Activated CD4-positive, alpha-beta T cell treated with anti-CD3 and anti-CD28 coated beads, Interleukin-2, amount 50 U/mL, for 1 hour (primary cell): ENCODE measurements around the gene MRGPRF.

Source experiments
- DNase-seq: peaks from one replicate; pipeline ENCODE4 v3.0.0-alpha.2; 2020

Gene MRGPRF

DNA sequence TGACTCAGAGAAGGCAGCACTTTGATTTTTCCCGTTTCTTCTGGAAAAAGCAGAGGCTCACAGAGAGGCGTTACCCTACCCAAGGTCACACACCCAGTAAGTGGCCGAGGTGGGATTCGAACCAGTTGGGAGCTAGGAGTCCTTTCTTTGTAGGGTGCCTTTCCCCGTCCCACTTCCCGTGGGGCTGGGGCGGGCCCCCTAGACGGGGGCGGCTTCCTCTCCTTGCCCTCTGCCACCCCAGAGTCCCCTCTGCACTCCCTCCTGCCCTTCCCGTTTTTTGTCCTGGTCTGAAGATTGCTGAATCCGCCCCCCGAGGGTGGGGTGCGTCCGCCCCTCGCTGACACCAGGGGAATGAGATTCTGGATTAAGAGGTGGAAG lies 36.4 kb upstream of the MRGPRF start:
- DNase-seq = peak; percentile 8

- peak; percentile 89 for DNase-seq
Measured at GRCh38 chr11:69048694-69049489, 35.8 kb upstream of the MRGPRF start, which contains the start of gene TPCN2. Gene TPCN2 (plus strand): TSS chr11:69048932. CDS start chr11:69048998, 66 bp downstream.

DNA sequence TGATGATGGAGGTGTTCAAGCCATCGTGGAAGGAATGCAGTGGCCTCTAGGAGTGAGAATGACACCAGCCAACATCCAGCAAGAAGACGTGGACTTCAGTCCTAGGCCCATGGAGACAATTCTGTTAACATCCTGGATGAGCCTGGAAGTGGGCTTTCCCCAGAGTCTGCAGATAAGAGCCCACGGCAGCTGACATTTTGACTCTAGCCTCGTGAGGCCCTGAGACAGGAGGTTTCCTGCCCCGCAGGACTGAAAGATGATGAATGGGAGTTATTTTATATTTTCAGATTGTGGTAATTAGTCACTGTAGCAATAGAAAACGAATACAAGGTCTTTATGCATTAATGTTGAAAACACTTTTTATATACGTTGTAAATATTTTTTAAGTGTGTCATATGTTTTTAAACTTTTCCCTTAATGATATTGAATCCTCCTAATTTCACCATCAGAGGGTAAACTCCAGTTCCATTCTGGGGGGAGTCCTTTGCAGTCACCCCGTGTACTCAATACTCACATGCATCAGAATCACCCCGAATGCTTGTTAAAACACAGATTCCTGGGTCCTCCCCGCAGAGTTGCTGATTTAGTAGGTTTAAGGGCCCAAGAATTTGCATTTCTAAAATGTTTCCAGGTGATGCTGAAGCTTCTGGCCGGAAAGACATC lies 35.1 kb upstream of the MRGPRF start:
- DNase-seq = no peak

- DNase-seq = no peak
Measured at GRCh38 chr11:69044111-69045013, 31.3 kb upstream of the MRGPRF start.

GRCh38 chr11:69041516-69041915 lies 28.5 kb upstream of the MRGPRF start:
- no peak for DNase-seq

GRCh38 chr11:69040581-69041260 lies 27.7 kb upstream of the MRGPRF start:
- DNase-seq = no peak

DNA sequence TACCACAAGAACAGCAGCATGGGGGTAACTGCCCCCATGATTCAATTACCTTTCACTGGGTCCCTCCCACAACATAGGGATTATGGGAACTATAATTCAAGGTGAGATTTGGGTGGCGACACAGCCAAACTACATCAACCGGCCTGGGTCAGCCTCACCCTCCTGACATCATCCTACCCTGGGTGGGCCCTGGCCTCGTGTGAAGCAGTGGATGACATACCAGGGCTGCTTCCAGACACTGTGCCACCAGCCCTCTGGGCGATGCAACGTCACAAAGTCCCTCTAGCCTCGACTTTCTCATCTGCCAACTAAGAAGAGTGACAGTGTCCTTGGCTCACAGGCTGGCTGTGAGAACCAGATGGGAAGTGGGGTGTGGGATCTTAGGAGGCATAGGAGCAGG lies 27.0 kb upstream of the MRGPRF start:
- no peak for DNase-seq

DNA sequence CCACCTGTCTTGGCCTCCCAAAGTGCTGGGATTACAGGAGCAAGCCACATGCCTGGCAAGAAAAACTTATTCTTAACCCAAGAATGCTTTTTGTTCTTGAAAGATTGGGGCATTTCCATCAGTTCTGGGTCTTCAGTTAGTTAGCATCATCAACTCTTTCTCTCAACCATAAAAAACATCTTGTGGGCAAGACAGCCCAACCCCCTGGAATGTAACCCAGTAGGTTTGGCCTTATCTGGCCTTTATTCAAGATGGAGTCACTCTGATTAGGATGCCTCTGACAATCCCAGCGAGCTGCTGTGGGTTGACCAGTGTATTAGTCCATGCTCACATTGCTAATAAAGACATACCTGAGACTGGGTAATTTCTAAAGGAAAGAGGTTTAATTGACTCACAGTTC lies 26.5 kb upstream of the MRGPRF start:
- no peak for DNase-seq

- DNase-seq = no peak
Measured at GRCh38 chr11:69037544-69037943, 24.5 kb upstream of the MRGPRF start.

DNA sequence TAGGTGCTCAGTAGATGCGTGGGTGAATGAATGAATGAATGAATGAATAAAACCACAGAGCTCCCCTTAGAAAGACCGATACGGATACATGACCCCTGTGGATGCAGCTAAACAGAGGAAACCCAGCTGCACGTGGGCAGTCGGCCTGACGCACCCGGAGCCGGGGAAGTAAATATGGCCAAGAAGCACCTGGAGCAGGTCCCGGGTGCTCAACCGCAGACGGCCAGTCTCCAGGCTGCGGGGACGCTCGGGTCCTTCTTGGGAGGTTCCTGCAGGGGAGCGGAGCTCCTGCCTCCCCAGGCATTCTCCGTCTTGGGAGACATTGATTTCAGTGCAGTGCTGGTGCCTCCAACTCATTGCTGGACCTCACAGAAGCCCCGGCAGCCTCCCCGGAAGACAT lies 24.0 kb upstream of the MRGPRF start:
- DNase-seq = no peak

DNA sequence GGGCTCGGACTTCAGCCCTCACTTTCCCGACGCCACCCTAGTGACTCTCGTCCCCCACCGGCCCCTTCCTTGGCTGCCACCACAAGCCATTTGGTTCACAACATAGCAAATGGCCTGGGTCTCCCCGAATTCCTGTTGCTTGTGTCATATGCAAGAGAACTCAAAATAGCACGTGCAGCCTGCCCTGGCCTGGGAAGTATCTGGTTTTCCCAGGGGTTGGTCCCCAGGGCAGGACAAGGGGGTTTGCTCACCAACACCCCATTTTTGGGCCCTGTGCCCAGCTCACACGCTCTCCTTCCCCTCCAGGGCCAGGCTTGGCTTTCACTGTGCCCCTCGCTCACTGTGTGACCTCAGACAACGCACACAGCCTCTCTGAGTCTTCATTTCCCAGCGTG lies 22.9 kb upstream of the MRGPRF start:
- no peak for DNase-seq

DNA sequence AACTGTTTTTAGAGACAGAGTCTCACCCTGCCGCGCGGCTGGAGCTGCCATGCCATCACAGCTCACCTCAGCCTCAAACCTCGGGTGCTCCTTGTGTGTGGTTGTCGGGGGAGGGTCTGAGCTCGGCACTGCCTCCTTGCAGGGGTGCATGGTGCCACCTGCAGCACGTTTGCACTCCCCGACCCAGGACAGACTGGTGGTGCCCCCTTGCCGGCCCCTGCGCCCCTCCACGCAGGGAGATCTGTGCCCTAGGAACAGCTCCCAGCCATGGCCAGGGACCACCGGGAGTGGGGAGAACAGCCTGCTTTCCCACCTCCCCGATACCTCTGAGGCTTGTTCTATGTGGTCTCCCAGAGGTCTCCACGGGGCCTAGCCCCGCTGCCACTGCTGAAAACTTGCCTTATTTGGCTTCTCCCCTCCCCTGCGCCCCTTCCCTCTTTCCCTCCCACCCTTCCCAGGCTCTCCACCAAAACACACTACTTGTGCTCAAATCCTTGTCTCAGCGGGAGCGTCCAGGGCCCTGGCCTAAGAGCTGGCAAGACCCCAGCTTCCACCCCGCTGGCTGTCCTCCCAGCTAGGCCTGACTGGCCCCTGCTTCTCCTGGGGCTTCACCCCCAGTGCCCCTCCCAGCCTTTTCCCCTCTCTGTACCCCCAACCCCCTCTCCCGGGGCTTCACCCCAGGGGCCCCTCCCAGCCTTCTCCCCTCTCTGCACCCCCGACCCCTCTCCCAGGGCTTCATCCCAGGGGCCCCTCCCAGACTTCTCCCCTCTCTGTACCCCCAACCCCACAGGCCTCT lies 22.3 kb upstream of the MRGPRF start:
- DNase-seq = no peak

DNA sequence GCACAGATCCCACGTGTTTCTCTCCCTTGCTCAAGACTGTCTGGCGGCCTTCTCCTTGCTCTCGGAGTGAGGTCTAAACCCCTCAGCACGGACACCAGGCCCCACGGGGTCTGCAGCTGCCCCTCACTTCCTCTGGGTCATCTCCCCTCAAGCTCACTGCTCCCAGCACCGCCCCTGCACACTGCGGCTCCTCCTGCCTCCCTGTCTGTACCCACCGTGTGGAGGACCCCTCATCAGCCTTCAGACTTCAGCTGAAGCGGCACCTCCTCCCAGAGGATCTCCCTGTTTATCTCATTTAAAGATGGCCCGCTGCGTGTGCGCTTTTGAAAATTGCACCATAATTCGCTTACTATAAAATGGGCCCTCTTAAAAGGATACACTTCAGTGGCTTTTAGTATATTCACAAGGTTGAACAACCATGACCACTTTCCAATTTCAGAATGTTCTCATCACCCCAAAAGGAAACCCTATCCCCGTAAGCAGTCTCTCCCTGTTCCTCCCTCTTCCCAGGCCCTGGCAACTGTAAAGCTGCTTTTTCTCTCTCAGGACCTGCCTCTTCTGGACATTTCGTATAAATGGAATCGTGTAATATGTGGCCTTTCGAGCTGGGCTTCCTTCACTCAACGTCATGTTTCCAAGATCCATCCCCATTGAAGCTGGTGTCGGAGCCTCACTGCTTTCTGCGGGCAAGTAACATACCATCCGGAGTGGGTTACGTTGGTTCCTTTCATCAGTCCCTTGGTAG lies 21.2 kb upstream of the MRGPRF start:
- no peak for DNase-seq

- no peak for DNase-seq
Measured at GRCh38 chr11:69033431-69033830, 20.4 kb upstream of the MRGPRF start.

GRCh38 chr11:69032833-69033232 lies 19.8 kb upstream of the MRGPRF start:
- DNase-seq = no peak

DNA sequence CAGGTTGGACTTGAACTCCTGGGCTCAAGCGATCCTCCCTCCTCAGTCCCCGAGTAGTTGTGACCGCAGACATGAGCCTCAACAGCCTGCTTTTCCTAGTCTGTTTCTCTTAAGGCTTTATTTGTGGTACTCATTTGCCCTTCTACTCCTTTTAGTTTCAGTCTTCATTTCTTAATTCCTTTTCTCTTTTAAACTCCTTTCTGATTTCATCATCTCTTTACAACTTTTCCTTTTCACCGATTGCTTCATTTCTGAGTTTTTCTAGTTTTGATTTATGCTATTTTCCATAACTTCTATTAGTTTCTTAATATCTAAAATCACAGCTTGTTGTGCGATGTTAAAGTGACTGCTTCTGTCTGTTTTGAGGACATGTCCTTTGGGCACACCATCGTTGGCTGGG lies 17.3 kb upstream of the MRGPRF start:
- DNase-seq = no peak

- no peak for DNase-seq
Measured at GRCh38 chr11:69027704-69028372, 14.8 kb upstream of the MRGPRF start.

DNA sequence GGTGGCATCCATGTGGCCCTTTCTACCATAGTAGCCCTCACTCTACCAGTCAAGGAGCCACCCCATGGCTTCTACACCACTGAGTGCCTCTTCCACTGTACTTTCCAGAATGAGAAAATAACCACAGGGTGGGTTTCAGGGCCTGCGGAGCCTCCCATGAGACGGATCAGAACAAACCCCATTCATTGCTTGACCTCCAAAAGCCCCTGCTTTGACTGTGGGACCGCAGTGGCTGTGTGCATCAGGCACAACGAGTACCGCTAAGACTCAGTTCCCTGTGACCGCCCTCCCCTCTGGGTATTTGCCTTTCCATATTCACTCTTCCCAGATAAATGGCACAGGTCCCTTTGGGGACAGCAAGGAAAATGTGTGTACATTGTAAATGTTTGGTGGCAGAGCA lies 11.5 kb upstream of the MRGPRF start:
- DNase-seq = no peak

DNA sequence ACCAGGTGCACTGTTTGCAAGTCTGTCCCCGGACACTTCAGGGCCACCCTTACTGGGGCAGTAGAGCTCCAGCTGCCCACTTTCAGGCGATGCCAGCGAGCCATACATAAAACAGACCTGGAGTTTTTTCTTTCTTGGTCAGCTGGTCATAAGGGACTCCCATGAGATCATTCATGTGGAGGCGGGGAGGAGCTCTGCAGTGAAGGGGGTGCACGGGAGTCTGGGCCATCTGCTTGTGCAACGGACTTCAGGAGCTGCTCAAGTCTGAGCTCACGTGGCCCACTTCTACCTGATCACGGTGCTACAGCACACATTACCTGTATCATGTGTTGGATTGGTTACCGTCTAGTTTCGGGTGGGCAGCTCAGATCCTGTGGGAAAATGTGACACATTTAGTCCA lies 9.2 kb upstream of the MRGPRF start:
- no peak for DNase-seq

- DNase-seq = no peak
Measured at GRCh38 chr11:69018924-69019323, 5.9 kb upstream of the MRGPRF start.

- DNase-seq = no peak
Measured at GRCh38 chr11:69017951-69018350, 4.9 kb upstream of the MRGPRF start.
